ENCODE results near the gene SPC25.

GRCh38 chr2:168853471-168853870 is 36.8 kb downstream of the SPC25 start:
- TF ChIP-seq, protein P1, sequence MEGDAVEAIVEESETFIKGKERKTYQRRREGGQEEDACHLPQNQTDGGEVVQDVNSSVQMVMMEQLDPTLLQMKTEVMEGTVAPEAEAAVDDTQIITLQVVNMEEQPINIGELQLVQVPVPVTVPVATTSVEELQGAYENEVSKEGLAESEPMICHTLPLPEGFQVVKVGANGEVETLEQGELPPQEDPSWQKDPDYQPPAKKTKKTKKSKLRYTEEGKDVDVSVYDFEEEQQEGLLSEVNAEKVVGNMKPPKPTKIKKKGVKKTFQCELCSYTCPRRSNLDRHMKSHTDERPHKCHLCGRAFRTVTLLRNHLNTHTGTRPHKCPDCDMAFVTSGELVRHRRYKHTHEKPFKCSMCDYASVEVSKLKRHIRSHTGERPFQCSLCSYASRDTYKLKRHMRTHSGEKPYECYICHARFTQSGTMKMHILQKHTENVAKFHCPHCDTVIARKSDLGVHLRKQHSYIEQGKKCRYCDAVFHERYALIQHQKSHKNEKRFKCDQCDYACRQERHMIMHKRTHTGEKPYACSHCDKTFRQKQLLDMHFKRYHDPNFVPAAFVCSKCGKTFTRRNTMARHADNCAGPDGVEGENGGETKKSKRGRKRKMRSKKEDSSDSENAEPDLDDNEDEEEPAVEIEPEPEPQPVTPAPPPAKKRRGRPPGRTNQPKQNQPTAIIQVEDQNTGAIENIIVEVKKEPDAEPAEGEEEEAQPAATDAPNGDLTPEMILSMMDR (conservative IDR thresholded peaks at IDR 0.05; ENCODE audit: low read depth, low read length): no peak
- no peak for TF ChIP-seq EZH2 (IDR thresholded peaks at IDR 0.05; ENCODE audit: borderline replicate concordance, low read depth, low read length, poor library complexity, severe bottlenecking)

Data from A673 (cell line).